ENCODE measurements around the gene RUNDC1. TPM values are rescaled to one million over a fixed set of nuclear protein-coding genes. Genes with fewer than 3 reads are reported as not detected.

RUNDC1 gene
- total RNA-seq, 1 donor from 2014 or later: 30.9 TPM

- no peaks in the 10 kb centered on the region for H3K27me3 Mint-ChIP-seq
- TF ChIP-seq, protein P1, sequence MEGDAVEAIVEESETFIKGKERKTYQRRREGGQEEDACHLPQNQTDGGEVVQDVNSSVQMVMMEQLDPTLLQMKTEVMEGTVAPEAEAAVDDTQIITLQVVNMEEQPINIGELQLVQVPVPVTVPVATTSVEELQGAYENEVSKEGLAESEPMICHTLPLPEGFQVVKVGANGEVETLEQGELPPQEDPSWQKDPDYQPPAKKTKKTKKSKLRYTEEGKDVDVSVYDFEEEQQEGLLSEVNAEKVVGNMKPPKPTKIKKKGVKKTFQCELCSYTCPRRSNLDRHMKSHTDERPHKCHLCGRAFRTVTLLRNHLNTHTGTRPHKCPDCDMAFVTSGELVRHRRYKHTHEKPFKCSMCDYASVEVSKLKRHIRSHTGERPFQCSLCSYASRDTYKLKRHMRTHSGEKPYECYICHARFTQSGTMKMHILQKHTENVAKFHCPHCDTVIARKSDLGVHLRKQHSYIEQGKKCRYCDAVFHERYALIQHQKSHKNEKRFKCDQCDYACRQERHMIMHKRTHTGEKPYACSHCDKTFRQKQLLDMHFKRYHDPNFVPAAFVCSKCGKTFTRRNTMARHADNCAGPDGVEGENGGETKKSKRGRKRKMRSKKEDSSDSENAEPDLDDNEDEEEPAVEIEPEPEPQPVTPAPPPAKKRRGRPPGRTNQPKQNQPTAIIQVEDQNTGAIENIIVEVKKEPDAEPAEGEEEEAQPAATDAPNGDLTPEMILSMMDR (IDR thresholded peaks at IDR 0.05): no peak
- H3K27ac Mint-ChIP-seq: peak overlapping the region; percentile 96
- H3K4me1 Mint-ChIP-seq: peaks cover 55% of the 10 kb centered on the region
- ChIA-PET CTCF (interaction anchor here (2.7 kb wide), 1 partner anchor 17 kb away, joined by 9 read pairs; the partner anchor contains the start of gene RPL27), POLR2A (interaction anchor here (1.0 to 3.4 kb wide), 6 partner anchors 10 to 403 kb away, joined by 3 to 37 read pairs (median 6); partner anchors contain the start of genes AARSD1, BECN1, PSMC3IP and RPL27)
- H3K9me3 Mint-ChIP-seq: no peaks in the 10 kb centered on the region
- intact Hi-C loops (cut with micrococcal nuclease): loop anchor here (1.0 to 10.0 kb wide), 4 partner anchors 17 to 236 kb away; partner anchors contain the start of genes AARSD1, EZH1, PSME3 and RPL27
- ATAC-seq (ENCODE audit: low read depth) (peak; percentile 56), DNase-seq (no peak)
- peak overlapping the region; percentile 98 for H3K4me3 Mint-ChIP-seq
- H3K36me3 Mint-ChIP-seq (ENCODE audit: low read depth): peaks cover 25% of the 10 kb centered on the region
These were observed 517 bp downstream of the RUNDC1 start for GRCh38 chr17:42980766-42981397.

- ATAC-seq (ENCODE audit: low read depth) (no peak), DNase-seq (no peak)
- intact Hi-C loops (cut with micrococcal nuclease): loop anchor here (5.0 to 10.0 kb wide), 2 partner anchors 150 to 237 kb away; partner anchors contain the start of genes EZH1 and PSME3
- TF ChIP-seq, protein P1 (IDR thresholded peaks at IDR 0.05): no peak
- Mint-ChIP-seq H3K27me3 (no peaks in the 10 kb centered on the region), H3K4me3 (peak overlapping the region; percentile 98), H3K27ac (peak overlapping the region; percentile 12), H3K4me1 (peaks cover 66% of the 10 kb centered on the region), H3K36me3 (ENCODE audit: low read depth) (peaks cover 32% of the 10 kb centered on the region), H3K9me3 (no peaks in the 10 kb centered on the region)
- ChIA-PET CTCF (no interaction called here), POLR2A (interaction anchor here (0.6 to 3.4 kb wide), 6 partner anchors 16 to 1317 kb away, joined by 3 to 37 read pairs (median 4); partner anchors contain the start of genes AARSD1, BECN1 and RPL27)
These were observed 1.9 kb downstream of the RUNDC1 start for GRCh38 chr17:42982266-42982665.

DNA sequence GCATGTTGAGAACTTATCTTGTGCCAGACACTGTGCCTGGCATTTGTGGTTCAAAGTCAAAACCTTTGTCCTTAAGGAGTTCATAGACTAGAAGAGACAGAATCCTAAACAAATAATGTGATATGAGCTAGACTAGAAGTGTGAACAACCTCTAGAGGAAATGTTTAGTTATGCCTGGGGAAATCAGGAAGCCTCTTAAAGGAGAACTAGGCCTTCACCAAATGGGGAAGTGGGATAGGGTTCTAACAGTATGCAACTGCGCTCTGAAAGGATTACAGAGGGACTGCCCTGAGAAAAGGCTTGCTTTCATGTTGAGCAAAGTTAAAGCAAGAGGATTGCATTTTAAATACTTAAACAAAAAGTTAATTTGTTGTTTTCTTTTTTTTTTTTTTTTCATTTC is 4.9 kb downstream of the RUNDC1 start:
- ChIA-PET POLR2A (interaction anchor here (0.5 to 6.8 kb wide), 24 partner anchors 12 to 1724 kb away, joined by 3 to 124 read pairs (median 6); partner anchors contain the start of genes AARSD1, BECN1, DBF4B and DHX8), CTCF (interaction anchor here (1.3 to 2.1 kb wide), 2 partner anchors 11 to 13 kb away, joined by 3 to 19 read pairs; partner anchors contain the start of gene RPL27)
- Mint-ChIP-seq H3K4me3 (peak overlapping the region; percentile 78), H3K36me3 (ENCODE audit: low read depth) (peaks cover 61% of the 10 kb centered on the region), H3K9me3 (no peaks in the 10 kb centered on the region), H3K27me3 (no peaks in the 10 kb centered on the region), H3K4me1 (peaks cover 69% of the 10 kb centered on the region), H3K27ac (peak overlapping the region; percentile 91)
- TF ChIP-seq, protein P1 (IDR thresholded peaks at IDR 0.05): no peak
- intact Hi-C loops (cut with micrococcal nuclease): loop anchor here (1.0 to 10.0 kb wide), 3 partner anchors 13 to 240 kb away; partner anchors contain the start of genes AARSD1, EZH1 and RPL27
- DNase-seq (no peak), ATAC-seq (ENCODE audit: low read depth) (peak; percentile 72)

GRCh38 chr17:42989141-42989540 is 8.8 kb downstream of the RUNDC1 start:
- Mint-ChIP-seq H3K27me3 (no peaks in the 10 kb centered on the region), H3K36me3 (ENCODE audit: low read depth) (peaks cover 75% of the 10 kb centered on the region), H3K4me3 (no peak overlapping the region), H3K27ac (no peak overlapping the region), H3K9me3 (no peaks in the 10 kb centered on the region), H3K4me1 (peaks cover 51% of the 10 kb centered on the region)
- CTCF ChIA-PET: no interaction called here
- intact Hi-C loops (cut with micrococcal nuclease): loop anchor here (10.0 kb wide), 1 partner anchor 244 kb away; the partner anchor contains the start of gene EZH1
- POLR2A ChIA-PET: interaction anchor here (0.6 to 6.8 kb wide), 2 partner anchors 8 to 166 kb away, joined by 4 to 124 read pairs; partner anchors contain the start of gene RPL27
- TF ChIP-seq, protein P1 (IDR thresholded peaks at IDR 0.05): no peak
- DNase-seq (no peak), ATAC-seq (ENCODE audit: low read depth) (no peak)

All from activated B cell treated with CpG ODN at 0.5 μM for 24 hours (primary cell).